Upper lobe of left lung (tissue), 6 donors: ENCODE measurements around the gene POLA1. TPM values are rescaled to one million over a fixed set of nuclear protein-coding genes. Genes with fewer than 3 reads are reported as not detected.

ENCODE experiments used
- ATAC-seq, 2 donors: fragments of 200-7000 bp; cut with Tn5 transposase; one replicate each; pipeline ENCODE4 v1.9.1; 2022; ENCODE audit warnings: mild to moderate bottlenecking in 2 of 2, moderate library complexity in 2 of 2; ENCODE audit not compliant: low FRiP score in 2 of 2
- DNase-seq, 2 donors: peaks; one replicate each; pipeline ENCODE4 v3.0.0-alpha.2; 2019 to 2020
- H3K27ac ChIP-seq, 4 donors: fragments of 200-600 bp; sonication (generic); one replicate each; pipeline ENCODE4 v1.5.1; 2016 to 2019
- H3K27me3 ChIP-seq, 4 donors: fragments of 200-600 bp; sonication (generic); one replicate each; pipeline ENCODE4 v1.5.1; 2017 to 2019
- H3K36me3 ChIP-seq, 4 donors: fragments of 200-600 bp; sonication (generic); one replicate each; pipeline ENCODE4 v1.5.1; 2016 to 2019
- H3K4me1 ChIP-seq, 4 donors: fragments of 200-600 bp; sonication (generic); one replicate each; pipeline ENCODE4 v1.5.1; 2018 to 2019
- H3K4me3 ChIP-seq, 4 donors: fragments of 200-600 bp; sonication (generic); one replicate each; pipeline ENCODE4 v1.5.1; 2017 to 2019; ENCODE audit warnings: mild to moderate bottlenecking in 2 of 4, moderate library complexity in 1 of 4
- H3K9me3 ChIP-seq, 4 donors: fragments of 200-600 bp; sonication (generic); one replicate each; pipeline ENCODE4 v1.5.1; 2018 to 2019
- CTCF ChIP-seq, 6 experiments: fragments of 450-650 bp in 4 of 6; fragments of 200-600 bp in 2 of 6; sonication (generic) in 2 of 6; IDR thresholded peaks; one replicate each; pipeline ENCODE4 v1.5.1; 2016 to 2019; ENCODE audit warnings: antibody characterized with exemption in 6 of 6
- EP300 ChIP-seq, 4 donors: sonication (generic); formaldehyde crosslinking; IDR thresholded peaks; one replicate each; pipeline ENCODE4 v1.5.1; 2017; ENCODE audit warnings: antibody characterized with exemption in 4 of 4, control low read depth in 2 of 4
- POLR2A ChIP-seq, 4 donors: fragments of 450-650 bp; IDR thresholded peaks; one replicate each; pipeline ENCODE4 v1.5.1; 2016 to 2017; ENCODE audit warnings: antibody characterized with exemption in 4 of 4, mild to moderate bottlenecking in 2 of 4
- POLR2AphosphoS5 ChIP-seq, 2 donors: sonication (generic); formaldehyde crosslinking; IDR thresholded peaks; one replicate each; pipeline ENCODE4 v1.5.1; 2017; ENCODE audit warnings: antibody characterized with exemption in 2 of 2
- WGBS, 2 donors: methylation state at CpG; one replicate each; pipeline ENCODE4 v1.1.5; 2017 to 2018; 5-methylcytosine and 5-hydroxymethylcytosine counted together
- total RNA-seq, 6 donors: library from RNA; depleted of rRNA in 4 of 6; stranded (reverse); fragments of >200 nt in 4 of 6; gene quantifications; one replicate each; pipeline versions ENCODE4 v1.1.0 to v1.2.1, GENCODE V29; 2016 to 2021
- donor health status: DM: no; HTN: no; CAD: no; lungs with moderate emphysema.
- donor health status: DM: no; HTN: yes; CAD: no; lungs with severe emphysema.

POLA1 gene
- total RNA-seq, 6 donors from 2014 or later: 6.3 to 15.7 (median 8.9) TPM

DNA sequence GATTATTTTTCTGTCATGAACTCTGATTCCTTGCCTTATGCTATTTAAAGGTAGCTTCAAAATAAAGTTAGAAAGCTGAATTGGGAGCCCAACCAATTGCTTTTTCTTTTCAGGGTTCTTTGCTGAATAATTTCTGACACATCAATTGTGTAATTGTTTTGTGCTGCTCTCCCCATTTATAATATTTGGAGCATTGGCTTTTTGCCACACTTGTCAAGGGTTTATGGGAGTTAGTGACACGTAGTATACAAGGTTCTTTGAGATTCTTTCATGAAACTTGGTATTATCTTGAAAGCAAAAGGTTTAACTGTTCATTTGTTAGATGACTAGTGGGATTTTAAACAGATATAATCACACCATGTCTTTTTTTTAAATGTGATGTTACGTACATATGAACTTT, 80.9 kb downstream of the POLA1 start:
- Histone ChIP-seq H3K4me3 (no peak overlapping the region), H3K27ac (no peak overlapping the region), H3K27me3 (no peaks in the 10 kb centered on the region), H3K4me1 (no peaks in the 10 kb centered on the region), H3K9me3 (no peaks in the 10 kb centered on the region), H3K36me3 (peaks cover 0 to 3% (median 0%) of the 10 kb centered on the region in 4 donors)
- TF ChIP-seq EP300 (IDR thresholded peaks at IDR 0.05): no peak
- no peak for TF ChIP-seq POLR2A (IDR thresholded peaks at IDR 0.05)
- TF ChIP-seq POLR2AphosphoS5 (IDR thresholded peaks at IDR 0.05): no peak
- no peak for TF ChIP-seq CTCF (IDR thresholded peaks at IDR 0.05)
- DNase-seq (no peak), ATAC-seq (no peak)
- WGBS, 2 donors: 67 to 78% methylated on average over 2 of the region's 2 CpGs

- no peak for ATAC-seq
- 76 to 86% methylated on average over 2 of the region's 2 CpGs for WGBS, 2 donors
- H3K27ac ChIP-seq: no peak overlapping the region
- no peak for TF ChIP-seq EP300 (IDR thresholded peaks at IDR 0.05)
- TF ChIP-seq CTCF (IDR thresholded peaks at IDR 0.05): no peak
- TF ChIP-seq POLR2A (IDR thresholded peaks at IDR 0.05): no peak
- TF ChIP-seq POLR2AphosphoS5 (IDR thresholded peaks at IDR 0.05): no peak
- H3K4me1 ChIP-seq: no peaks in the 10 kb centered on the region
- no peak for DNase-seq
- no peak overlapping the region for H3K4me3 ChIP-seq
- no peaks in the 10 kb centered on the region for H3K36me3 ChIP-seq
- no peaks in the 10 kb centered on the region for H3K9me3 ChIP-seq
- H3K27me3 ChIP-seq: no peaks in the 10 kb centered on the region
Measured at GRCh38 chrX:24775891-24776290, 82.2 kb downstream of the POLA1 start.

DNA sequence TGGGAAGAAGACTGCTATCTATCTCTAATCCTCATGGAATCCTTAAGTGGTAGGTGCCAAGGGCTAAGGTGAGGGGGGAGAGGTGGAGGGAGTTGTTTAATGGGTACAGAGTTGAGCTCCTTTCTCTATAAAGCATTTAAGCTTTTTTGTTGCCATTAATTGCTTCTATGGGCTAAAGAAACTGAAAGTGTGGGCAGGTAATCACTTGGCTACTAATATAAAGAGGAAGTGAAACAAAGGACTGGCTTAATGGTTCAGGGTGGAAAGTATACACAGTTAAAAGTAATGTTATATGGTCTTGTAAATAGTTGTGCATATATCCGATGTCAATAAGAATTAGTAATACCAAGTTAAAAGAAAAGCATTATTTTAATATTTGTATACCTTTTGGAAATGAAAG, 83.9 kb downstream of the POLA1 start:
- Histone ChIP-seq H3K4me1 (no peaks in the 10 kb centered on the region), H3K36me3 (no peaks in the 10 kb centered on the region), H3K27me3 (no peaks in the 10 kb centered on the region), H3K27ac (no peak overlapping the region), H3K9me3 (no peaks in the 10 kb centered on the region), H3K4me3 (no peak overlapping the region)
- TF ChIP-seq POLR2A (IDR thresholded peaks at IDR 0.05) (no peak), EP300 (IDR thresholded peaks at IDR 0.05) (no peak), CTCF (IDR thresholded peaks at IDR 0.05) (no peak), POLR2AphosphoS5 (IDR thresholded peaks at IDR 0.05) (no peak)
- WGBS, 2 donors: 63 to 65% methylated on average over 1 of the region's 1 CpG
- DNase-seq: no peak
- no peak for ATAC-seq

DNA sequence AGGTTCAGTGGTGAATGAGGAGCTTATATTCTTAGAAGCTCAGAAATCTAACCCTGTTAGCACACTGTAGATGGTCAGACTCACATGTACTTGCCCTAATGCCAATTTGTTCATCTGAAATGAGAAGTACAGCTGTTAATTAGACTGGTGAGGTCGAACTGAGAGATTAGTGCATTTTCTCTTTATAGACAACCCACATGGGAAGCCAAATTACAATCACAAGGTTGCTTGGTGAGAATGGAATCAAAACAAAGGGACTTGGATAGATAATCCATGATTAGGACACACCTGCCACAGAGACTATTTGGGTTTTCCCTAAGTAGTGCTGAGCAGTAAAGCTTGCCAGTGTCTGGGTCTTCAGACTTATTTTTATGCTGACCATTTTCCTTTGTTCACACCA, 88.3 kb downstream of the POLA1 start:
- Histone ChIP-seq H3K4me1 (no peaks in the 10 kb centered on the region), H3K9me3 (no peaks in the 10 kb centered on the region), H3K36me3 (no peaks in the 10 kb centered on the region), H3K27ac (no peak overlapping the region), H3K27me3 (no peaks in the 10 kb centered on the region), H3K4me3 (no peak overlapping the region)
- no peak for ATAC-seq
- 65 to 92% methylated on average over 1 of the region's 1 CpG for WGBS, 2 donors
- DNase-seq: no peak
- TF ChIP-seq POLR2AphosphoS5 (IDR thresholded peaks at IDR 0.05) (no peak), POLR2A (IDR thresholded peaks at IDR 0.05) (no peak), CTCF (IDR thresholded peaks at IDR 0.05) (no peak), EP300 (IDR thresholded peaks at IDR 0.05) (no peak)

DNA sequence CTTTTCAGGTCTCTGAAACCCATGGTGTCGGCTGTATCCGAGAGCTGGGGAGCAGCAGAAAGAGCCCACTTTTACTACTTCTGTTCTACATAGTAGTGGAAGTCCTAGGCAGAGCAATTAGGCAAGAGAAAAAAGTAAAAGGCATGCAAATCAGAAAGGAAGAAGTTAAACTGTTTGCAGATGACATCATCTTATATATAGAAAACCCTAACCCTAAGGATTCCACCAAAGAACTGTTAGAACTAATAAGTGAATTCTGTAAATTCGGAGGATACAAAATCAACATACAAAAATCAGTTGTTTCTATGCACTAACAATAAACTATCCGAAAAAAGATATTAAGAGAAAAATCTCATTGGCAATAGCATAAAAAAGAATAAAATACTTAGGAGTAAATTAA, 95.3 kb downstream of the POLA1 start:
- Histone ChIP-seq H3K27ac (no peak overlapping the region), H3K4me1 (no peaks in the 10 kb centered on the region), H3K36me3 (no peaks in the 10 kb centered on the region), H3K27me3 (no peaks in the 10 kb centered on the region), H3K4me3 (no peak overlapping the region), H3K9me3 (no peaks in the 10 kb centered on the region)
- 80 to 98% methylated on average over 4 of the region's 4 CpGs for WGBS, 2 donors
- no peak for TF ChIP-seq CTCF (IDR thresholded peaks at IDR 0.05)
- no peak for TF ChIP-seq EP300 (IDR thresholded peaks at IDR 0.05)
- no peak for TF ChIP-seq POLR2AphosphoS5 (IDR thresholded peaks at IDR 0.05)
- TF ChIP-seq POLR2A (IDR thresholded peaks at IDR 0.05): no peak
- ATAC-seq (no peak), DNase-seq (no peak)
